Measurements from ENCODE around the gene TSHZ3. TPM values are rescaled to one million over a fixed set of nuclear protein-coding genes. Genes with fewer than 3 reads are reported as not detected.

Gene TSHZ3
- total and polyA plus RNA-seq, 2 of the 8 experiments (the other 6 are each of a cell fraction or from before 2014, with no cell fraction given): 3.1 to 12.3 TPM

- Histone ChIP-seq H3K4me1 (replicated peaks in 1 of 4; ENCODE audit: control insufficient read depth in 3 of 4, insufficient read depth in 4 of 4, low read length in 3 of 4) (no peaks in the 10 kb centered on the region), H3K79me1 (ENCODE audit: low read depth, low read length) (no peaks in the 10 kb centered on the region), H3K56ac (replicated peaks; ENCODE audit: insufficient read length, low read depth, low read length) (no peak overlapping the region), H3K9me3 (ENCODE audit: insufficient read depth in 2 of 2, low read depth in 1 of 2, low read length in 1 of 2) (no peaks in the 10 kb centered on the region), H4K91ac (replicated peaks; ENCODE audit: insufficient read length, low read length) (no peak overlapping the region), H3K14ac (ENCODE audit: insufficient read length) (no peak overlapping the region), H2BK12ac (ENCODE audit: low read depth, low read length) (no peak overlapping the region), H2BK20ac (ENCODE audit: low read length) (no peak overlapping the region), H2BK5ac (ENCODE audit: low read depth, low read length) (no peak overlapping the region), H2AFZ (ENCODE audit: low read length) (no peak overlapping the region), H3K4me3 (ENCODE audit: extremely low read depth in 1 of 4, insufficient read depth in 2 of 4, low read depth in 3 of 4, low read length in 4 of 4) (no peak overlapping the region), H3K79me2 (ENCODE audit: control insufficient read depth in 1 of 2, insufficient read depth in 2 of 2, low read length in 2 of 2) (no peaks in the 10 kb centered on the region), H3K27ac (ENCODE audit: low read depth, low read length) (no peak overlapping the region), H3K27me3 (replicated peaks in 1 of 4; ENCODE audit: control insufficient read depth in 3 of 4, extremely low read depth in 1 of 4, insufficient read depth in 3 of 4, low read length in 3 of 4) (no peaks in the 10 kb centered on the region), H3K23ac (ENCODE audit: insufficient read length) (no peak overlapping the region), H3K4ac (replicated peaks; ENCODE audit: insufficient read length, low read depth, low read length) (no peak overlapping the region), H3K36me3 (ENCODE audit: control insufficient read depth in 2 of 4, insufficient read depth in 4 of 4, low read length in 3 of 4) (no peaks in the 10 kb centered on the region), H3K23me2 (ENCODE audit: low read depth, low read length) (no peaks in the 10 kb centered on the region), H4K5ac (ENCODE audit: insufficient read length, low read depth, low read length) (no peak overlapping the region), H4K20me1 (replicated peaks in 1 of 2; ENCODE audit: control insufficient read depth in 1 of 2, insufficient read depth in 2 of 2, low read length in 2 of 2) (no peaks in the 10 kb centered on the region), H2AK5ac (ENCODE audit: low read depth, low read length) (no peak overlapping the region), H4K8ac (ENCODE audit: extremely low read depth, insufficient read depth, low read length) (no peak overlapping the region), H2BK120ac (replicated peaks; ENCODE audit: low read depth, low read length) (no peak overlapping the region), H3K18ac (ENCODE audit: extremely low read depth, low read length) (no peak overlapping the region), H3K9ac (replicated peaks in 1 of 4; ENCODE audit: extremely low read depth in 1 of 4, low read depth in 3 of 4, low read length in 3 of 4) (no peak overlapping the region), H2BK15ac (ENCODE audit: low read length) (no peak overlapping the region), H3K4me2 (ENCODE audit: insufficient read depth in 1 of 2, low read depth in 2 of 2, low read length in 2 of 2) (no peak overlapping the region)
- TF ChIP-seq FOSL1 (IDR thresholded peaks at IDR 0.05; ENCODE audit: insufficient read depth, low read depth, low read length): no peak
- DNase-seq (ENCODE audit: low read depth in 1 of 2, low spot score in 2 of 2) (no peak), FAIRE-seq (no peak)
- ChIA-PET POLR2A (ENCODE audit: partially characterized antibody) (interaction anchor here (1.2 kb wide), 1 partner anchor 14 kb away, joined by 3 read pairs; no protein-coding TSS in a partner anchor), CTCF (ENCODE audit: partially characterized antibody) (interaction anchor here (0.7 kb wide), 2 partner anchors 280 to 456 kb away, joined by 3 to 4 read pairs; no protein-coding TSS in a partner anchor)
- WGBS, 2 experiments (ENCODE audit: extremely low coverage in 1 of 2, insufficient coverage in 1 of 2, insufficient read length in 1 of 2, insufficient replicate concordance in 2 of 2, low coverage in 1 of 2, low lambda C conversion rate in 2 of 2, missing lambda C conversion rate in 1 of 2): 91% methylated on average over 12 of the region's 15 CpGs; no CpG with 5 or more reads in 1 of the 2 experiments
Measured at GRCh38 chr19:31268751-31269383, 80.4 kb downstream of the TSHZ3 start.
